ENCODE results near the gene BLM.
"Not testable (repeated sequence)": the region's sequence is repeated elsewhere in the genome, so short reads cannot be mapped to it uniquely, and the experiment has no call there.

DNA sequence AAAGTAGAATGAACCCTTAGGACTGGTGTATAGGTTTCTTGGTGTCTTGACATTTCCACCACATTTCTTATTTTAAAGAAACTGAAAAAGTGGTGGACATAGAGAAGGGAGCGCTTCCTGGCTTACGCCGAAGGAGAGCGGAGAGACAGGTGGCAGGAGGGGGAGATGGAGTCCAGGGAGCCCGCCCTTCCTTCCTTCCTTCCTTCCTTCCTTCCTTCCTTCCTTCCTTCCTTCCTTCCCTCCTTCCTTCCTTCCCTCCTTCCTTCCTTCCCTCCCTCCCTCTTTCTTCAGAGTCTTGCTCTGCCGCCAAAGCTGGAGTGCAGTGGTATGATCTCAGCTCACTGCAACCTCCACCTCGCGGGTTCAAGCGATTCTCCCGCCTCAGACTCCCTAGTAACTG lies 43.8 kb upstream of the BLM start:
- TF ChIP-seq CTCF, EZH2, EZH2phosphoT487 (IDR thresholded peaks at IDR 0.05): not testable (repeated sequence)

All from neural progenitor cell (in vitro differentiated cells).